H1 (cell line): ENCODE measurements around the gene OR2L8. TPM values are rescaled to one million over a fixed set of nuclear protein-coding genes. Genes with fewer than 3 reads are reported as not detected.

Experiments
- CTCF ChIA-PET: fragments of 300-600 bp; sonication (Branson Sonifier 250); formaldehyde crosslinking; loops from one replicate; lab custom pipeline; 2021; ENCODE audit not compliant: partially characterized antibody; lab: Charles Lee
- POLR2A ChIA-PET: fragments of 300-600 bp; sonication (Branson Sonifier 250); formaldehyde crosslinking; loops from one replicate; lab custom pipeline; 2021; ENCODE audit warnings: inconsistent platforms; ENCODE audit not compliant: partially characterized antibody; lab: Charles Lee
- DNase-seq, 2 experiments: peaks; one replicate each; pipeline versions ENCODE4 v3.0.0 to v3.0.0-alpha.2; 2010 to 2022; ENCODE audit warnings: low spot score in 2 of 2, low read depth in 1 of 2, mixed read lengths in 1 of 2
- FAIRE-seq: peaks from 2 replicates; lab custom pipeline; 2011; peaks lifted over from hg19 to GRCh38; lab: Jason Lieb, UNC
- H2AFZ ChIP-seq: 2 replicates; pipeline ENCODE4 v1.8.1; 2012; ENCODE audit warnings: low read length, inconsistent platforms
- H2AK5ac ChIP-seq: 2 replicates; pipeline ENCODE4 v1.6.1; 2013; ENCODE audit warnings: low read depth, low read length
- H2BK120ac ChIP-seq: replicated peaks from 2 replicates; pipeline ENCODE3; 2013; ENCODE audit warnings: low read depth, low read length, inconsistent platforms
- H2BK12ac ChIP-seq: 2 replicates; pipeline ENCODE4 v1.6.1; 2013; ENCODE audit warnings: low read depth, low read length
- H2BK15ac ChIP-seq: 2 replicates; pipeline ENCODE4 v1.6.1; 2013; ENCODE audit warnings: low read length
- H2BK20ac ChIP-seq: 2 replicates; pipeline ENCODE4 v1.6.1; 2013; ENCODE audit warnings: low read length
- H2BK5ac ChIP-seq: 2 replicates; pipeline ENCODE4 v1.6.1; 2013; ENCODE audit warnings: low read depth, low read length
- H3K14ac ChIP-seq: 2 replicates; pipeline ENCODE4 v1.6.1; 2013; ENCODE audit warnings: inconsistent platforms; ENCODE audit not compliant: insufficient read length
- H3K18ac ChIP-seq: 2 replicates; pipeline ENCODE4 v1.6.1; 2013; ENCODE audit warnings: low read length; ENCODE audit errors: extremely low read depth
- H3K23ac ChIP-seq: 2 replicates; pipeline ENCODE4 v1.6.1; 2013; ENCODE audit warnings: inconsistent platforms; ENCODE audit not compliant: insufficient read length
- H3K23me2 ChIP-seq: 2 replicates; pipeline ENCODE4 v1.6.1; 2013; ENCODE audit warnings: low read depth, low read length
- H3K27ac ChIP-seq: 2 replicates; pipeline ENCODE4 v1.6.1; 2011; ENCODE audit warnings: low read depth, low read length, inconsistent platforms
- H3K27me3 ChIP-seq, 4 experiments: replicated peaks in 1 of 4; 1 replicate in 1 of 4; 2 replicates in 3 of 4; pipeline versions ENCODE4 v1.6.1 to v1.8.1; 2011 to 2013; ENCODE audit warnings: low read length in 3 of 4, mild to moderate bottlenecking in 3 of 4, inconsistent platforms in 2 of 4, mixed read lengths in 2 of 4, moderate library complexity in 1 of 4; ENCODE audit not compliant: control insufficient read depth in 3 of 4, insufficient read depth in 3 of 4; ENCODE audit errors: extremely low read depth in 1 of 4
- H3K36me3 ChIP-seq, 4 experiments: 2 replicates each; pipeline versions ENCODE4 v1.6.1 to v1.8.1; 2011 to 2013; ENCODE audit warnings: mild to moderate bottlenecking in 4 of 4, low read length in 3 of 4, moderate library complexity in 2 of 4, control low read depth in 1 of 4, inconsistent platforms in 1 of 4; ENCODE audit not compliant: insufficient read depth in 4 of 4, control insufficient read depth in 2 of 4
- H3K4ac ChIP-seq: replicated peaks from 2 replicates; pipeline ENCODE3; 2013; ENCODE audit warnings: low read length, low read depth, mixed read lengths, inconsistent platforms; ENCODE audit not compliant: insufficient read length
- H3K4me1 ChIP-seq, 4 experiments: replicated peaks in 1 of 4; 1 replicate in 1 of 4; 2 replicates in 3 of 4; pipeline versions ENCODE4 v1.6.1 to v1.8.1; 2011 to 2013; ENCODE audit warnings: low read length in 3 of 4, inconsistent platforms in 2 of 4, mixed read lengths in 1 of 4; ENCODE audit not compliant: insufficient read depth in 4 of 4, control insufficient read depth in 3 of 4
- H3K4me2 ChIP-seq, 2 experiments: 2 replicates each; pipeline versions ENCODE4 v1.6.1 to v1.8.1; 2011 to 2013; ENCODE audit warnings: low read depth in 2 of 2, low read length in 2 of 2, control low read depth in 1 of 2, inconsistent platforms in 1 of 2, mild to moderate bottlenecking in 1 of 2; ENCODE audit not compliant: insufficient read depth in 1 of 2
- H3K4me3 ChIP-seq, 4 experiments: fragments of 200-600, 300-600 bp in 1 of 4; sonication (generic), shearing (Covaris generic), sonication (Bioruptor Twin) in 1 of 4; 2 replicates each; pipeline versions ENCODE4 v1.5.1 to v1.8.1; 2011 to 2016; ENCODE audit warnings: low read length in 4 of 4, low read depth in 3 of 4, control low read depth in 2 of 4, inconsistent platforms in 2 of 4, mild to moderate bottlenecking in 2 of 4, mixed read lengths in 1 of 4, moderate library complexity in 1 of 4; ENCODE audit not compliant: insufficient read depth in 2 of 4; ENCODE audit errors: extremely low read depth in 1 of 4
- H3K56ac ChIP-seq: replicated peaks from 2 replicates; pipeline ENCODE3; 2013; ENCODE audit warnings: low read depth, mild to moderate bottlenecking, mixed read lengths, low read length, inconsistent platforms; ENCODE audit not compliant: insufficient read length
- H3K79me1 ChIP-seq: 2 replicates; pipeline ENCODE4 v1.6.1; 2013; ENCODE audit warnings: low read depth, low read length, control low read depth
- H3K79me2 ChIP-seq, 2 experiments: 2 replicates each; pipeline versions ENCODE4 v1.6.1 to v1.8.1; 2012 to 2013; ENCODE audit warnings: low read length in 2 of 2, mild to moderate bottlenecking in 2 of 2, inconsistent platforms in 1 of 2; ENCODE audit not compliant: insufficient read depth in 2 of 2, control insufficient read depth in 1 of 2
- H3K9ac ChIP-seq, 4 experiments: replicated peaks in 1 of 4; 1 replicate in 1 of 4; 2 replicates in 3 of 4; pipeline versions ENCODE4 v1.6.1 to v1.8.1; 2011 to 2013; ENCODE audit warnings: low read depth in 3 of 4, low read length in 3 of 4, control low read depth in 2 of 4, mild to moderate bottlenecking in 2 of 4, moderate library complexity in 2 of 4, inconsistent platforms in 1 of 4; ENCODE audit errors: extremely low read depth in 1 of 4
- H3K9me3 ChIP-seq, 2 experiments: 2 replicates each; pipeline versions ENCODE4 v1.6.1 to v1.8.1; 2012 to 2013; ENCODE audit warnings: mild to moderate bottlenecking in 2 of 2, moderate library complexity in 2 of 2, control low read depth in 1 of 2, inconsistent platforms in 1 of 2, low read depth in 1 of 2, low read length in 1 of 2, mixed read lengths in 1 of 2; ENCODE audit not compliant: insufficient read depth in 2 of 2
- H4K20me1 ChIP-seq, 2 experiments: replicated peaks in 1 of 2; 2 replicates each; pipeline versions ENCODE3 to v1.8.1; 2011 to 2013; ENCODE audit warnings: inconsistent platforms in 2 of 2, low read length in 2 of 2, mild to moderate bottlenecking in 1 of 2; ENCODE audit not compliant: insufficient read depth in 2 of 2, control insufficient read depth in 1 of 2
- H4K5ac ChIP-seq: 2 replicates; pipeline ENCODE4 v1.6.1; 2013; ENCODE audit warnings: low read length, low read depth, mixed read lengths, inconsistent platforms; ENCODE audit not compliant: insufficient read length
- H4K8ac ChIP-seq: 2 replicates; pipeline ENCODE4 v1.8.0; 2013; ENCODE audit warnings: mild to moderate bottlenecking, moderate library complexity, low read length, inconsistent platforms; ENCODE audit not compliant: insufficient read depth; ENCODE audit errors: extremely low read depth
- H4K91ac ChIP-seq: replicated peaks from 2 replicates; pipeline ENCODE3; 2013; ENCODE audit warnings: low read length, mixed read lengths, inconsistent platforms; ENCODE audit not compliant: insufficient read length
- FOSL1 ChIP-seq: IDR thresholded peaks from 2 replicates; pipeline ENCODE4 v1.6.1; 2011; ENCODE audit warnings: mild to moderate bottlenecking, low read depth, low read length, moderate library complexity; ENCODE audit not compliant: insufficient read depth
- WGBS, 2 experiments: shearing (Covaris generic) in 1 of 2; methylation state at CpG; one replicate each; pipeline versions ENCODE4 v1.1.6 to v1.1.7; 2013 to 2015; ENCODE audit warnings: low lambda C conversion rate in 2 of 2, mixed read lengths in 2 of 2, inconsistent platforms in 1 of 2, low coverage in 1 of 2, missing lambda C conversion rate in 1 of 2; ENCODE audit not compliant: insufficient replicate concordance in 2 of 2, insufficient coverage in 1 of 2, insufficient read length in 1 of 2; ENCODE audit errors: extremely low coverage in 1 of 2, missing lambda C conversion rate in 1 of 2; 5-methylcytosine and 5-hydroxymethylcytosine counted together
- polyA plus RNA-seq, 7 experiments: library from polyadenylated mRNA; depleted of rRNA in 3 of 7; stranded (reverse) in 5 of 7; unstranded in 2 of 7; fragments of >200 nt in 5 of 7; fragments of 200-250 nt in 2 of 7; gene quantifications; 1 replicate in 5 of 7; 2 replicates in 1 of 7; 4 replicates in 1 of 7; pipeline versions ENCODE4 v1.2.1 to v1.2.3, GENCODE V29; 2011 to 2013; ENCODE audit warnings: missing spikeins in 2 of 7, mixed read lengths in 2 of 7
- small RNA-seq: library from polyadenylated mRNA; stranded (forward); fragments of <200 nt; extraction: miRNeasy Mini kit (QIAGEN cat#:217004); gene quantifications from one replicate; pipeline ENCODE3, GENCODE V24; 2013; ENCODE audit not compliant: insufficient read depth
- total RNA-seq: library from RNA; stranded (reverse); fragmentation: NEBNext Ultra II Directional; extraction: Animal tissue kit (Norgen Biotek cat#: 25700); gene quantifications from 2 replicates; pipeline ENCODE4 v1.2.1, GENCODE V29; 2021

The OR2L8 gene
- total and polyA plus RNA-seq, 2 of the 8 experiments (the other 6 are each of a cell fraction or from before 2014, with no cell fraction given): not detected

- Histone ChIP-seq H2AFZ (no peak overlapping the region), H3K23ac (no peak overlapping the region), H3K9me3 (peaks cover 60 to 71% of the 10 kb centered on the region in 2 experiments), H3K56ac (no peak overlapping the region), H4K91ac (no peak overlapping the region), H2BK120ac (no peak overlapping the region), H3K4me2 (no peak overlapping the region), H3K36me3 (no peaks in the 10 kb centered on the region), H4K5ac (no peak overlapping the region), H4K20me1 (no peaks in the 10 kb centered on the region), H3K4me1 (no peaks in the 10 kb centered on the region), H3K9ac (no peak overlapping the region), H2BK12ac (no peak overlapping the region), H2BK20ac (no peak overlapping the region), H3K14ac (no peak overlapping the region), H3K23me2 (no peaks in the 10 kb centered on the region), H2BK5ac (no peak overlapping the region), H2BK15ac (no peak overlapping the region), H3K79me2 (no peaks in the 10 kb centered on the region), H3K79me1 (no peaks in the 10 kb centered on the region), H3K27ac (no peak overlapping the region), H2AK5ac (no peak overlapping the region), H4K8ac (no peak overlapping the region), H3K4ac (no peak overlapping the region), H3K4me3 (no peak overlapping the region), H3K27me3 (no peaks in the 10 kb centered on the region), H3K18ac (no peak overlapping the region)
- WGBS, 2 experiments: 35% methylated on average over 2 of the region's 2 CpGs; no CpG with 5 or more reads in 1 of the 2 experiments
- no peak for TF ChIP-seq FOSL1
- CTCF ChIA-PET: no interaction called here
- DNase-seq: no peak
- POLR2A ChIA-PET: no interaction called here
- FAIRE-seq: no peak
Measured at GRCh38 chr1:247998811-247999210, 50.2 kb downstream of the OR2L8 start.

Small RNAs within 50 kb of the gene (small RNA-seq; reads per million reads assigned to genes)
- not detected for gene RF00019

Other genes starting within 250 kb of the OR2L8 start
- not detected in 2 replicates for gene OR6F1, start 232.2 kb upstream of the OR2L8 start, total RNA-seq
- gene OR6F1, start 232.2 kb upstream of the OR2L8 start, polyA plus RNA-seq (2011; rRNA removed): not detected in 2 replicates
- gene OR14K1, start 210.2 kb upstream of the OR2L8 start, total RNA-seq: not detected in 2 replicates
- gene OR14K1, start 210.2 kb upstream of the OR2L8 start, polyA plus RNA-seq (2011; rRNA removed): not detected in 2 replicates
- gene OR14A2, start 200.7 kb upstream of the OR2L8 start, total RNA-seq: not detected in 2 replicates
- gene OR14A2, start 200.7 kb upstream of the OR2L8 start, polyA plus RNA-seq (2011; rRNA removed): not detected in 2 replicates
- gene OR1C1, start 188.3 kb upstream of the OR2L8 start, total RNA-seq: not detected in 2 replicates
- not detected in 2 replicates for gene OR1C1, start 188.3 kb upstream of the OR2L8 start, polyA plus RNA-seq (2011; rRNA removed)
- not detected in 2 replicates for gene OR14A16, start 124.7 kb upstream of the OR2L8 start, total RNA-seq
- gene OR14A16, start 124.7 kb upstream of the OR2L8 start, polyA plus RNA-seq (2011; rRNA removed): not detected in 2 replicates
- not detected in 2 replicates for gene OR11L1, start 107.0 kb upstream of the OR2L8 start, total RNA-seq
- not detected in 2 replicates for gene OR11L1, start 107.0 kb upstream of the OR2L8 start, polyA plus RNA-seq (2011; rRNA removed)
- gene TRIM58, start 91.7 kb upstream of the OR2L8 start, total RNA-seq: 2.1 and 2.8 TPM in 2 replicates
- not detected in 2 replicates for gene TRIM58, start 91.7 kb upstream of the OR2L8 start, polyA plus RNA-seq (2011; rRNA removed)
- 0.82 and 1.1 TPM in 2 replicates for gene OR2W3, start 53.3 kb upstream of the OR2L8 start, total RNA-seq
- 0.08 and 0.12 TPM in 2 replicates for gene OR2W3, start 53.3 kb upstream of the OR2L8 start, polyA plus RNA-seq (2011; rRNA removed)
- not detected in 2 replicates for gene OR2T8, start 28.6 kb upstream of the OR2L8 start, total RNA-seq
- not detected in 2 replicates for gene OR2T8, start 28.6 kb upstream of the OR2L8 start, polyA plus RNA-seq (2011; rRNA removed)
- gene OR2AJ1, start 24.0 kb upstream of the OR2L8 start, total RNA-seq: not detected in 2 replicates
- not detected in 2 replicates for gene OR2AJ1, start 24.0 kb upstream of the OR2L8 start, polyA plus RNA-seq (2011; rRNA removed)
- gene OR2AK2, start 16.4 kb downstream of the OR2L8 start, total RNA-seq: not detected in 2 replicates
- gene OR2AK2, start 16.4 kb downstream of the OR2L8 start, polyA plus RNA-seq (2011; rRNA removed): not detected in 2 replicates
- not detected in 2 replicates for gene OR2L5, start 64.8 kb downstream of the OR2L8 start, total RNA-seq
- not detected in 2 replicates for gene OR2L5, start 64.8 kb downstream of the OR2L8 start, polyA plus RNA-seq (2011; rRNA removed)
- 0.10 TPM in 1 of 2 replicates, not detected in the other for gene OR2L2, start 81.2 kb downstream of the OR2L8 start, total RNA-seq
- not detected in 2 replicates for gene OR2L2, start 81.2 kb downstream of the OR2L8 start, polyA plus RNA-seq (2011; rRNA removed)
- gene OR2L3, start 98.0 kb downstream of the OR2L8 start, total RNA-seq: not detected in 2 replicates
- gene OR2L3, start 98.0 kb downstream of the OR2L8 start, polyA plus RNA-seq (2011; rRNA removed): not detected in 2 replicates
- not detected in 2 replicates for gene OR2L13, start 146.3 kb downstream of the OR2L8 start, total RNA-seq
- gene OR2L13, start 146.3 kb downstream of the OR2L8 start, polyA plus RNA-seq (2011; rRNA removed): not detected in 2 replicates
- not detected in 2 replicates for gene OR2M5, start 196.3 kb downstream of the OR2L8 start, total RNA-seq
- gene OR2M5, start 196.3 kb downstream of the OR2L8 start, polyA plus RNA-seq (2011; rRNA removed): not detected in 2 replicates
- not detected in 2 replicates for gene OR2M2, start 226.0 kb downstream of the OR2L8 start, total RNA-seq
- not detected in 2 replicates for gene OR2M2, start 226.0 kb downstream of the OR2L8 start, polyA plus RNA-seq (2011; rRNA removed)
- gene OR2M3, start 248.4 kb downstream of the OR2L8 start, total RNA-seq: not detected in 2 replicates
- gene OR2M3, start 248.4 kb downstream of the OR2L8 start, polyA plus RNA-seq (2011; rRNA removed): not detected in 2 replicates